Nephron (organoid): ENCODE results near the gene GRAMD1A.
"Not testable (repeated sequence)": the region's sequence is repeated elsewhere in the genome, so short reads cannot be mapped to it uniquely, and the experiment has no call there.

Experiments used
- H3K27ac Mint-ChIP-seq, 3 experiments: 2 replicates each; pipeline ENCODE4 v1.8.0; 2020; ENCODE audit warnings: mixed read lengths in 3 of 3, mild to moderate bottlenecking in 2 of 3, moderate library complexity in 1 of 3
- H3K27me3 Mint-ChIP-seq: 2 replicates; pipeline ENCODE4 v1.8.0; 2021; ENCODE audit warnings: low read depth, mild to moderate bottlenecking, moderate library complexity, mixed read lengths
- H3K36me3 Mint-ChIP-seq: 2 replicates; pipeline ENCODE4 v1.8.0; 2020; ENCODE audit warnings: low read depth, mixed read lengths
- H3K4me1 Mint-ChIP-seq: 2 replicates; pipeline ENCODE4 v1.8.0; 2020; ENCODE audit warnings: mixed read lengths
- H3K4me3 Mint-ChIP-seq, 3 experiments: 2 replicates each; pipeline ENCODE4 v1.8.0; 2020; ENCODE audit warnings: mild to moderate bottlenecking in 3 of 3, mixed read lengths in 3 of 3, moderate library complexity in 2 of 3
- H3K9me3 Mint-ChIP-seq: 2 replicates; pipeline ENCODE4 v1.8.0; 2020; ENCODE audit warnings: mixed read lengths
- CTCF ChIP-seq, 3 experiments: fragments of 200-600 bp; sonication (generic); IDR thresholded peaks; one replicate each; pipeline ENCODE4 v1.5.0; 2021; ENCODE audit warnings: antibody characterized with exemption in 3 of 3; ENCODE audit not compliant: unreplicated experiment in 3 of 3

The GRAMD1A gene

GRCh38 chr19:34960940-34961679 is 39.0 kb upstream of the GRAMD1A start:
- Mint-ChIP-seq H3K27me3 (no peaks in the 10 kb centered on the region), H3K4me3 (peak overlapping the region in 1 of 3 experiments; percentile 3), H3K9me3 (peaks cover 64% of the 10 kb centered on the region), H3K4me1 (peaks cover 15% of the 10 kb centered on the region), H3K36me3 (peaks cover 76% of the 10 kb centered on the region), H3K27ac (no peak overlapping the region)
- no peak for TF ChIP-seq CTCF (IDR thresholded peaks at IDR 0.05; ENCODE audit: unreplicated experiment in 3 of 3)

- H3K27ac Mint-ChIP-seq = peak overlapping the region in 1 of 3 experiments; percentile 25
- no peak for TF ChIP-seq CTCF (IDR thresholded peaks at IDR 0.05; ENCODE audit: unreplicated experiment in 3 of 3)
- H3K9me3 Mint-ChIP-seq = peaks cover 59% of the 10 kb centered on the region
- no peaks in the 10 kb centered on the region for H3K27me3 Mint-ChIP-seq
- H3K4me3 Mint-ChIP-seq = peak overlapping the region; percentile 91 to 93 (median 91)
- peaks cover 15% of the 10 kb centered on the region for H3K4me1 Mint-ChIP-seq
- H3K36me3 Mint-ChIP-seq = peaks cover 67% of the 10 kb centered on the region
Observed at GRCh38 chr19:34961775-34962686, 38.1 kb upstream of the GRAMD1A start.

- H3K4me1 Mint-ChIP-seq = peaks cover 15% of the 10 kb centered on the region
- H3K36me3 Mint-ChIP-seq = peaks cover 58% of the 10 kb centered on the region
- peak overlapping the region; percentile 25 to 76 (median 39) for H3K27ac Mint-ChIP-seq
- TF ChIP-seq CTCF (IDR thresholded peaks at IDR 0.05; ENCODE audit: unreplicated experiment in 3 of 3) = no peak
- H3K27me3 Mint-ChIP-seq = no peaks in the 10 kb centered on the region
- H3K4me3 Mint-ChIP-seq = peak overlapping the region; percentile 91 to 93 (median 91)
- peaks cover 53% of the 10 kb centered on the region for H3K9me3 Mint-ChIP-seq
Observed at GRCh38 chr19:34962687-34963572, 37.2 kb upstream of the GRAMD1A start.

- peaks cover 50% of the 10 kb centered on the region for H3K36me3 Mint-ChIP-seq
- peak within 1 kb of the TSS; percentile 91 to 93 (median 91) for H3K4me3 Mint-ChIP-seq
- peak within 1 kb of the TSS; percentile 25 to 76 (median 39) for H3K27ac Mint-ChIP-seq
- peaks cover 15% of the 10 kb centered on the region for H3K4me1 Mint-ChIP-seq
- no peak for TF ChIP-seq CTCF (IDR thresholded peaks at IDR 0.05; ENCODE audit: unreplicated experiment in 3 of 3)
- H3K9me3 Mint-ChIP-seq = peaks cover 44% of the 10 kb centered on the region
- no peaks in the 10 kb centered on the region for H3K27me3 Mint-ChIP-seq
Observed at GRCh38 chr19:34963573-34964406, 36.3 kb upstream of the GRAMD1A start, which contains the start of gene ZNF792. TSS of gene ZNF792 (minus strand) at chr19:34964229. CDS start at chr19:34963662, 567 bp downstream.

- H3K4me1 Mint-ChIP-seq = peaks cover 15% of the 10 kb centered on the region
- no peak overlapping the region for H3K27ac Mint-ChIP-seq
- peaks cover 36% of the 10 kb centered on the region for H3K9me3 Mint-ChIP-seq
- no peak for TF ChIP-seq CTCF (IDR thresholded peaks at IDR 0.05; ENCODE audit: unreplicated experiment in 3 of 3)
- peaks cover 42% of the 10 kb centered on the region for H3K36me3 Mint-ChIP-seq
- H3K27me3 Mint-ChIP-seq = no peaks in the 10 kb centered on the region
- peak overlapping the region; percentile 77 to 87 (median 82) for H3K4me3 Mint-ChIP-seq
Observed at GRCh38 chr19:34964598-34964997, 35.5 kb upstream of the GRAMD1A start.

GRCh38 chr19:34965505-34965904 is 34.6 kb upstream of the GRAMD1A start:
- Mint-ChIP-seq H3K4me1 (peaks cover 15% of the 10 kb centered on the region), H3K4me3 (peak overlapping the region; percentile 77 to 87 (median 82)), H3K36me3 (peaks cover 32% of the 10 kb centered on the region), H3K9me3 (peaks cover 36% of the 10 kb centered on the region)
- H3K27me3 Mint-ChIP-seq, H3K27ac Mint-ChIP-seq: not testable (repeated sequence)
